ENCODE measurements around the gene RALGPS1.

The RALGPS1 gene

DNA sequence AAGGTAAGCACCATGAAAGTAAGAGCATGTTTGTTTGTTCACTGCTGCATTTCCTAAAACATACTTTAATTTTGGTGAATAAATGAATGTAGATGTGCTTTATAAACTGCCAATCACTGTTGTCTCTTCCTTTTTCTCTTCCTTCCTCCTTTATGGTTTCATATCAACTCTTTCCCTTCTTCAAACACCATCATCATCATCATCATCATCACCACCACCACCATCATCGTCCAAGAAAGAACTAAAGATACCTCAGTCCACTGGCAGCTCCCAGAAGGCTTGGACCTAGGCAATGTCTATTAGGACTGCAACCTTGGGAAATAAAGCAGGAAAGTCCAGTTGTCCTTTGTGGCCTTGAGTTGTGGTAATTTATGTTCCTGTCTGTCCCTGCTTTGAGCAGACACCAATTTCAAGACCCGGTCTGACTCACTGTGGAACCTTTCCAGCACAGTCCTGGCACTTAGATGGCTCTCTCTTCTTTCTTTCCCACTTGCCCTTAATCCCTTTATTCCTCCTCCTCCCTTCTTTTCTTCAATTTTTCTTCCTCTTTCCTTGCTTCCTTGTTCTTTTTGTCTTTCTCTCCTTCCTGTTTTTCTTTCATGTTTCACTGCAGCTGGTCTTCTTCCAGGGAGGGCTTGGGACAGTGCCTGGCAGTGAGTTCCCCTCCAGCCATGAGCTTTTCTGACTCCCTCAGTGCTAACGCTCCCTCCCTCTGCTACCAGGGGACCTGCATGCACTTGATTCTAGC is 108.5 kb downstream of the RALGPS1 start:
- H2AFZ ChIP-seq (ENCODE audit: insufficient read depth, low read length, poor library complexity): no peak overlapping the region
- H3K36me3 ChIP-seq (ENCODE audit: control insufficient read depth in 1 of 2, insufficient read depth in 2 of 2, low read length in 2 of 2): no peaks in the 10 kb centered on the region
- H4K91ac ChIP-seq (ENCODE audit: low read depth, low read length): no peak overlapping the region
- H4K12ac ChIP-seq (ENCODE audit: low read depth, low read length): no peak overlapping the region
- H2BK12ac ChIP-seq (ENCODE audit: low read length): no peak overlapping the region
- no peak overlapping the region for H3K4me3 ChIP-seq (ENCODE audit: low read depth, low read length)
- H3K9ac ChIP-seq (ENCODE audit: low read length): no peak overlapping the region
- H2BK120ac ChIP-seq (ENCODE audit: insufficient read depth, low read length, poor library complexity): no peak overlapping the region
- H3K4me1 ChIP-seq (ENCODE audit: control insufficient read depth in 1 of 2, insufficient read depth in 2 of 2, low read length in 2 of 2): peaks cover 0 to 6% of the 10 kb centered on the region in 2 experiments
- H3K9me3 ChIP-seq (ENCODE audit: insufficient read depth, low read depth, low read length): no peaks in the 10 kb centered on the region
- no peak overlapping the region for H2AK5ac ChIP-seq (ENCODE audit: low read length)
- no peaks in the 10 kb centered on the region for H3K79me1 ChIP-seq (ENCODE audit: low read length)
- H3K23ac ChIP-seq (ENCODE audit: low read length): no peak overlapping the region
- H3K4ac ChIP-seq (ENCODE audit: low read depth, low read length): no peak overlapping the region
- H4K8ac ChIP-seq (ENCODE audit: low read depth, low read length): no peak overlapping the region
- H3K18ac ChIP-seq (ENCODE audit: low read length): no peak overlapping the region
- H3K4me2 ChIP-seq (ENCODE audit: low read length): no peak overlapping the region
- no peaks in the 10 kb centered on the region for H3K79me2 ChIP-seq (ENCODE audit: control insufficient read depth, insufficient read depth, low read length, poor library complexity)
- H3K27ac ChIP-seq (ENCODE audit: low read depth, low read length): no peak overlapping the region
- no peak overlapping the region for H3K14ac ChIP-seq (ENCODE audit: low read length)
- no peak overlapping the region for H2BK5ac ChIP-seq (ENCODE audit: low read depth, low read length, poor library complexity)
- H3K27me3 ChIP-seq (ENCODE audit: insufficient read depth, low read length): no peaks in the 10 kb centered on the region
- DNase-seq: no peak
- no CpG with 5 or more reads among the region's 3 CpGs for WGBS (ENCODE audit: extremely low coverage, insufficient coverage, insufficient read length)

GRCh38 chr9:127025042-127025441 is 110.5 kb downstream of the RALGPS1 start:
- H3K79me1 ChIP-seq (ENCODE audit: low read length): no peaks in the 10 kb centered on the region
- H2AFZ ChIP-seq (ENCODE audit: insufficient read depth, low read length, poor library complexity): no peak overlapping the region

DNA sequence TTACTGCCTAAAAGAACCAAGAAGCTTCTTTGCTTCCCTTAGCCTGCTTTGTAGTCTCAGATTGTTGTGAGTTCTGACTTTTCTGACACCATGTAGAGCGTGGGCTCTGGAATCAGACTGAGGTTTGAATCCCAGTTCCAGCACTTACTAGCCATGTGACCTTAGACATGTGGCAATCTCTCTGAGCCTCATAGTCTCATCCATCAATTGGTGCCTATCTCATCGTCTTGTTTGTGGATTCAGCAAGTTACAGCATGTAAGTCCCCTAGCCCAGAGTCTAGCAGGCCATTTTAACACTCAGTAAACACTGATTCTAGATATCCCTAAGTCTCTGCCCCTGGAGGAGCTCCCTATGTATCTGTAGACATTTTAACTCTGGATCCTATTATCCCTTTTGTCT is 113.1 kb downstream of the RALGPS1 start:
- DNase-seq: no peak

More at GRCh38 chr9:127025042-127025441, 110.5 kb downstream of the RALGPS1 start:
- H3K18ac ChIP-seq (ENCODE audit: low read length): no peak overlapping the region
- no peak overlapping the region for H2BK120ac ChIP-seq (ENCODE audit: insufficient read depth, low read length, poor library complexity)
- H3K9ac ChIP-seq (ENCODE audit: low read length): no peak overlapping the region
- no CpG with 5 or more reads among the region's 7 CpGs for WGBS (ENCODE audit: extremely low coverage, insufficient coverage, insufficient read length)
- no peak overlapping the region for H3K4me2 ChIP-seq (ENCODE audit: low read length)
- no peak for DNase-seq
- no peak overlapping the region for H2BK12ac ChIP-seq (ENCODE audit: low read length)
- no peak overlapping the region for H4K12ac ChIP-seq (ENCODE audit: low read depth, low read length)
- H4K8ac ChIP-seq (ENCODE audit: low read depth, low read length): no peak overlapping the region
- no peaks in the 10 kb centered on the region for H3K27me3 ChIP-seq (ENCODE audit: insufficient read depth, low read length)
- H3K4me1 ChIP-seq (ENCODE audit: control insufficient read depth in 1 of 2, insufficient read depth in 2 of 2, low read length in 2 of 2): peaks cover 0 to 6% of the 10 kb centered on the region in 2 experiments
- no peak overlapping the region for H4K91ac ChIP-seq (ENCODE audit: low read depth, low read length)
- H2BK5ac ChIP-seq (ENCODE audit: low read depth, low read length, poor library complexity): no peak overlapping the region
- H3K23ac ChIP-seq (ENCODE audit: low read length): no peak overlapping the region
- H3K14ac ChIP-seq (ENCODE audit: low read length): no peak overlapping the region
- H3K27ac ChIP-seq (ENCODE audit: low read depth, low read length): no peak overlapping the region
- no peaks in the 10 kb centered on the region for H3K79me2 ChIP-seq (ENCODE audit: control insufficient read depth, insufficient read depth, low read length, poor library complexity)
- no peak overlapping the region for H2AK5ac ChIP-seq (ENCODE audit: low read length)
- H3K9me3 ChIP-seq (ENCODE audit: insufficient read depth, low read depth, low read length): no peaks in the 10 kb centered on the region
- no peaks in the 10 kb centered on the region for H3K36me3 ChIP-seq (ENCODE audit: control insufficient read depth in 1 of 2, insufficient read depth in 2 of 2, low read length in 2 of 2)
- no peak overlapping the region for H3K4ac ChIP-seq (ENCODE audit: low read depth, low read length)
- H3K4me3 ChIP-seq (ENCODE audit: low read depth, low read length): no peak overlapping the region

GRCh38 chr9:127029548-127029947 is 115.0 kb downstream of the RALGPS1 start:
- Histone ChIP-seq H4K8ac (ENCODE audit: low read depth, low read length) (no peak overlapping the region), H3K79me2 (ENCODE audit: control insufficient read depth, insufficient read depth, low read length, poor library complexity) (no peaks in the 10 kb centered on the region), H2AFZ (ENCODE audit: insufficient read depth, low read length, poor library complexity) (no peak overlapping the region), H3K36me3 (ENCODE audit: control insufficient read depth in 1 of 2, insufficient read depth in 2 of 2, low read length in 2 of 2) (no peaks in the 10 kb centered on the region), H3K9me3 (ENCODE audit: insufficient read depth, low read depth, low read length) (no peaks in the 10 kb centered on the region), H2AK5ac (ENCODE audit: low read length) (no peak overlapping the region), H3K14ac (ENCODE audit: low read length) (no peak overlapping the region), H2BK120ac (ENCODE audit: insufficient read depth, low read length, poor library complexity) (no peak overlapping the region), H3K9ac (ENCODE audit: low read length) (no peak overlapping the region), H2BK12ac (ENCODE audit: low read length) (no peak overlapping the region), H3K23ac (ENCODE audit: low read length) (no peak overlapping the region), H3K4me2 (ENCODE audit: low read length) (no peak overlapping the region), H2BK5ac (ENCODE audit: low read depth, low read length, poor library complexity) (no peak overlapping the region), H3K79me1 (ENCODE audit: low read length) (no peaks in the 10 kb centered on the region), H4K91ac (ENCODE audit: low read depth, low read length) (no peak overlapping the region), H3K4me3 (ENCODE audit: low read depth, low read length) (peak overlapping the region; percentile 50), H3K27ac (ENCODE audit: low read depth, low read length) (no peak overlapping the region), H3K4me1 (ENCODE audit: control insufficient read depth in 1 of 2, insufficient read depth in 2 of 2, low read length in 2 of 2) (peaks cover 0 to 2% of the 10 kb centered on the region in 2 experiments), H3K27me3 (ENCODE audit: insufficient read depth, low read length) (no peaks in the 10 kb centered on the region), H4K12ac (ENCODE audit: low read depth, low read length) (no peak overlapping the region), H3K18ac (ENCODE audit: low read length) (no peak overlapping the region), H3K4ac (ENCODE audit: low read depth, low read length) (no peak overlapping the region)
- DNase-seq: no peak
- no CpG with 5 or more reads among the region's 11 CpGs for WGBS (ENCODE audit: extremely low coverage, insufficient coverage, insufficient read length)

More for the DNA sequence above, 113.1 kb downstream of the RALGPS1 start:
- H2BK12ac ChIP-seq (ENCODE audit: low read length): no peak overlapping the region
- no peak overlapping the region for H3K4me3 ChIP-seq (ENCODE audit: low read depth, low read length)
- no peak overlapping the region for H2AFZ ChIP-seq (ENCODE audit: insufficient read depth, low read length, poor library complexity)
- H4K91ac ChIP-seq (ENCODE audit: low read depth, low read length): no peak overlapping the region
- no peaks in the 10 kb centered on the region for H3K79me2 ChIP-seq (ENCODE audit: control insufficient read depth, insufficient read depth, low read length, poor library complexity)
- H3K79me1 ChIP-seq (ENCODE audit: low read length): no peaks in the 10 kb centered on the region
- no peaks in the 10 kb centered on the region for H3K36me3 ChIP-seq (ENCODE audit: control insufficient read depth in 1 of 2, insufficient read depth in 2 of 2, low read length in 2 of 2)
- H3K4ac ChIP-seq (ENCODE audit: low read depth, low read length): no peak overlapping the region
- no peak overlapping the region for H2AK5ac ChIP-seq (ENCODE audit: low read length)
- no peaks in the 10 kb centered on the region for H3K9me3 ChIP-seq (ENCODE audit: insufficient read depth, low read depth, low read length)
- H2BK5ac ChIP-seq (ENCODE audit: low read depth, low read length, poor library complexity): no peak overlapping the region
- H2BK120ac ChIP-seq (ENCODE audit: insufficient read depth, low read length, poor library complexity): no peak overlapping the region
- WGBS (ENCODE audit: extremely low coverage, insufficient coverage, insufficient read length): no CpG with 5 or more reads among the region's 2 CpGs
- H3K9ac ChIP-seq (ENCODE audit: low read length): no peak overlapping the region
- no peak overlapping the region for H4K12ac ChIP-seq (ENCODE audit: low read depth, low read length)
- H3K27ac ChIP-seq (ENCODE audit: low read depth, low read length): no peak overlapping the region
- H3K4me2 ChIP-seq (ENCODE audit: low read length): no peak overlapping the region
- no peak overlapping the region for H3K18ac ChIP-seq (ENCODE audit: low read length)
- no peaks in the 10 kb centered on the region for H3K27me3 ChIP-seq (ENCODE audit: insufficient read depth, low read length)
- peaks cover 0 to 6% of the 10 kb centered on the region in 2 experiments for H3K4me1 ChIP-seq (ENCODE audit: control insufficient read depth in 1 of 2, insufficient read depth in 2 of 2, low read length in 2 of 2)
- no peak overlapping the region for H4K8ac ChIP-seq (ENCODE audit: low read depth, low read length)
- H3K14ac ChIP-seq (ENCODE audit: low read length): no peak overlapping the region
- H3K23ac ChIP-seq (ENCODE audit: low read length): no peak overlapping the region
